Neutrophil (primary cell): Measurements from ENCODE around the gene DPH2.

Source experiments
- H3K27ac ChIP-seq: fragments of 200-600 bp; sonication (generic); 2 replicates; pipeline ENCODE4 v1.5.1; 2016; ENCODE audit warnings: mild to moderate bottlenecking, moderate library complexity
- H3K27me3 ChIP-seq: fragments of 200-600 bp; sonication (generic); 2 replicates; pipeline ENCODE4 v1.6.0; 2016; ENCODE audit warnings: mild to moderate bottlenecking
- H3K36me3 ChIP-seq: fragments of 200-600 bp; sonication (generic); 2 replicates; pipeline ENCODE4 v1.5.1; 2017
- H3K4me1 ChIP-seq, 2 experiments: fragments of 200-600 bp in 1 of 2; sonication (generic) in 1 of 2; 1 replicate in 1 of 2; 2 replicates in 1 of 2; pipeline versions ENCODE4 v1.5.1 to v1.6.1; 2013 to 2016; ENCODE audit warnings: low read depth in 1 of 2, low read length in 1 of 2, mild to moderate bottlenecking in 1 of 2, moderate library complexity in 1 of 2; ENCODE audit not compliant: control insufficient read depth in 1 of 2, insufficient read depth in 1 of 2
- H3K4me3 ChIP-seq, 2 experiments: fragments of 200-600 bp in 1 of 2; sonication (generic) in 1 of 2; 1 replicate in 1 of 2; 2 replicates in 1 of 2; pipeline ENCODE4 v1.5.1; 2013 to 2016; ENCODE audit warnings: low read depth in 1 of 2, low read length in 1 of 2, mild to moderate bottlenecking in 1 of 2, moderate library complexity in 1 of 2
- H3K9me3 ChIP-seq: fragments of 200-600 bp; sonication (generic); 2 replicates; pipeline ENCODE4 v1.5.1; 2016
- CTCF ChIP-seq: fragments of 200-600 bp; sonication (generic); IDR thresholded peaks from 2 replicates; pipeline ENCODE4 v1.5.1; 2016; ENCODE audit warnings: antibody characterized with exemption

DPH2 gene

GRCh38 chr1:43990271-43991199 lies 20.7 kb downstream of the DPH2 start:
- no peak for TF ChIP-seq CTCF
- Histone ChIP-seq H3K27ac (peak overlapping the region; percentile 77), H3K36me3 (no peaks in the 10 kb centered on the region), H3K27me3 (no peaks in the 10 kb centered on the region), H3K9me3 (no peaks in the 10 kb centered on the region), H3K4me1 (peaks cover 16 to 17% of the 10 kb centered on the region in 2 experiments), H3K4me3 (peak overlapping the region; percentile 91 to 93)

GRCh38 chr1:43991200-43991475 lies 21.3 kb downstream of the DPH2 start:
- H3K9me3 ChIP-seq, result no peaks in the 10 kb centered on the region
- peak overlapping the region; percentile 77 for H3K27ac ChIP-seq
- peaks cover 16 to 17% of the 10 kb centered on the region in 2 experiments for H3K4me1 ChIP-seq
- no peak for TF ChIP-seq CTCF
- no peaks in the 10 kb centered on the region for H3K27me3 ChIP-seq
- peak overlapping the region; percentile 91 to 93 for H3K4me3 ChIP-seq
- H3K36me3 ChIP-seq, result no peaks in the 10 kb centered on the region

- Histone ChIP-seq H3K27me3 (no peaks in the 10 kb centered on the region), H3K36me3 (no peaks in the 10 kb centered on the region), H3K9me3 (no peaks in the 10 kb centered on the region), H3K4me1 (peaks cover 16 to 17% of the 10 kb centered on the region in 2 experiments), H3K4me3 (peak within 1 kb of the TSS; percentile 91 to 93), H3K27ac (peak within 1 kb of the TSS; percentile 77)
- no peak for TF ChIP-seq CTCF
Observed at GRCh38 chr1:43991476-43992231, 21.8 kb downstream of the DPH2 start, which contains the start of gene CCDC24. TSS of gene CCDC24 (plus strand) at chr1:43991599. CDS start at chr1:43991879, 280 bp downstream.

- no peaks in the 10 kb centered on the region for H3K27me3 ChIP-seq
- no peaks in the 10 kb centered on the region for H3K9me3 ChIP-seq
- peak overlapping the region; percentile 91 to 93 for H3K4me3 ChIP-seq
- no peak for TF ChIP-seq CTCF
- peaks cover 16 to 17% of the 10 kb centered on the region in 2 experiments for H3K4me1 ChIP-seq
- no peaks in the 10 kb centered on the region for H3K36me3 ChIP-seq
- H3K27ac ChIP-seq, result no peak overlapping the region
Observed at GRCh38 chr1:43992232-43992995, 22.6 kb downstream of the DPH2 start.

- no peak for TF ChIP-seq CTCF
- H3K9me3 ChIP-seq, result no peaks in the 10 kb centered on the region
- H3K27me3 ChIP-seq, result no peaks in the 10 kb centered on the region
- H3K4me1 ChIP-seq, result peaks cover 16 to 17% of the 10 kb centered on the region in 2 experiments
- H3K27ac ChIP-seq, result no peak overlapping the region
- no peak overlapping the region for H3K4me3 ChIP-seq
- H3K36me3 ChIP-seq, result no peaks in the 10 kb centered on the region
Observed at GRCh38 chr1:43993206-43993914, 23.6 kb downstream of the DPH2 start.
